Measurements from ENCODE around the gene LYPD6B. TPM values are rescaled to one million over a fixed set of nuclear protein-coding genes. Genes with fewer than 3 reads are reported as not detected.

The LYPD6B gene
- total and polyA plus RNA-seq, 2 experiments from 2014 or later, result 1.7 to 3.6 TPM

- TF ChIP-seq ZNF462 (CRISPR knock-in tag; IDR thresholded peaks at IDR 0.05) (no peak), STAT1 (IDR thresholded peaks at IDR 0.05; ENCODE audit: unreplicated experiment) (no peak)
Observed at GRCh38 chr2:149178612-149179011, 140.1 kb downstream of the LYPD6B start (continued).

DNA sequence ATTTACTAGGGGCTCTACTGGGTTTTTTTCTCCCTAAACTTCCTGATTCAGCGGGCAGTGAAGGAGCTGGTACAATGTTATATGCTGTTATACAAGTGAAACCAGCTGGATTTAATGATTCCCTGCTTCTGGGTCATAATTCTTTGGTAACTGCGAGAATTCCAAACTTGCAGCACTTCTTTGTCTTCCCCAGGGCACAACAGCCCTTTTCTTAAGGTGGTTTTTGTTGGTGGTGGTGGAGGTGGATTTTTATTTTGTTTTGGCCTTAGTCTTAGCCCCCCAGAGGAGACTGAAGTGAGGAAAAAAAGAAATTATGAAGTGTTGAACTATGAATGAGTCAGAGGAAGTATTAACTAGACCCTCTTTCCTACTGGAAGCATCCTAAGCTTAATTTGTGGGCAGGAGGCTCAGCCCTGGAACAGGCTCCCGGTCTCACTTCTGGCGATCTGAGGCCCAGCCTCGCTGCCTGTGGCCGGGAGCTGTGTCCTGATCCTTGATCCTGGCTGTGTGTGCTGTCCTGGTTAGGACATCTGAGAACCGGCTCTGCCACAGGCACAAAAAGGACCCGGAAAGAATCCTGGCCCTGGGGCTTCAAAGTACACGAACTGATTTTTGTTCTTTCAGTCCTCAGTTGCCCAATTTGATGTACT is 141.9 kb downstream of the LYPD6B start:
- no peaks in the 10 kb centered on the region for H4K20me1 ChIP-seq (replicated peaks; ENCODE audit: insufficient read depth)
- peaks cover 7% of the 10 kb centered on the region for H3K4me1 Mint-ChIP-seq
- H3K36me3 ChIP-seq (ENCODE audit: insufficient read depth), result no peaks in the 10 kb centered on the region
- peak overlapping the region; percentile 74 for H2AFZ ChIP-seq
- H3K27ac ChIP-seq (ENCODE audit: low read depth), result no peak overlapping the region
- H3K9me2 ChIP-seq (ENCODE audit: insufficient read depth), result no peaks in the 10 kb centered on the region
- 0 out of 2 replicates have a peak overlapping the region, but pooled peaks have one; percentile 19 for H3K27ac Mint-ChIP-seq
- no peak overlapping the region for H3K4me3 ChIP-seq
- no peaks in the 10 kb centered on the region for H3K79me2 ChIP-seq (replicated peaks; ENCODE audit: insufficient read depth)
- no peak overlapping the region for H3K4me2 ChIP-seq
- no peak for TF ChIP-seq EZH2phosphoT487 (IDR thresholded peaks at IDR 0.05; ENCODE audit: unreplicated experiment)
- no peak for TF ChIP-seq EZH2 (IDR thresholded peaks at IDR 0.05; ENCODE audit: low read depth, unreplicated experiment)
- no peak for TF ChIP-seq ETS1 (IDR thresholded peaks at IDR 0.05)
- no peak for TF ChIP-seq NANOG (IDR thresholded peaks at IDR 0.05; ENCODE audit: borderline replicate concordance)
- no peak for TF ChIP-seq STAT1 (IDR thresholded peaks at IDR 0.05; ENCODE audit: unreplicated experiment)
- TF ChIP-seq ZNF114 (CRISPR knock-in tag; IDR thresholded peaks at IDR 0.05), result no peak
- no peak overlapping the region for H3K4me3 Mint-ChIP-seq
- peaks cover 3% of the 10 kb centered on the region for H3K27me3 Mint-ChIP-seq (ENCODE audit: insufficient read depth, low read depth, poor library complexity)
- no peaks in the 10 kb centered on the region for H3K36me3 Mint-ChIP-seq (ENCODE audit: low read depth)
- no peaks in the 10 kb centered on the region for H3K27me3 ChIP-seq (ENCODE audit: insufficient read depth)
- no peaks in the 10 kb centered on the region for H3K9me3 Mint-ChIP-seq
- DNase-seq (ENCODE audit: low spot score), result no peak
- H3K4me1 ChIP-seq (ENCODE audit: insufficient read depth), result peaks cover 5% of the 10 kb centered on the region; the same call in 1 of the 2 replicates
- peak; percentile 36; the same call in 1 of the 3 replicates for ATAC-seq
- no peaks in the 10 kb centered on the region for H3F3A ChIP-seq (replicated peaks; ENCODE audit: low read depth)
